Neural cell (in vitro differentiated cells): ENCODE data around the gene ARID3A.

Experiments used
- CTCF ChIP-seq: fragments of 450-650 bp; IDR thresholded peaks from 2 replicates; pipeline ENCODE4 v1.5.1; 2014; ENCODE audit warnings: antibody characterized with exemption, mild to moderate bottlenecking, moderate library complexity; ENCODE audit not compliant: poor library complexity, severe bottlenecking
- POLR2AphosphoS5 ChIP-seq: IDR thresholded peaks from 2 replicates; pipeline ENCODE4 v1.6.1; 2012
- RAD21 ChIP-seq: fragments of 450-650 bp; conservative IDR thresholded peaks from 2 replicates; pipeline ENCODE4 v1.6.1; 2014; ENCODE audit warnings: antibody characterized with exemption, mild to moderate bottlenecking, moderate library complexity

GRCh38 chr19:940591-941291 lies 14.9 kb downstream of the ARID3A start:
- TF ChIP-seq CTCF: no peak
- no peak for TF ChIP-seq POLR2AphosphoS5
- TF ChIP-seq RAD21: no peak
